ENCODE results near the gene CCL8.

Gene CCL8

GRCh38 chr17:34368196-34368945 lies 49.1 kb downstream of the CCL8 start:
- DNase-seq, result no peak

GRCh38 chr17:34368946-34369500 lies 49.8 kb downstream of the CCL8 start:
- no peak for DNase-seq

- no peak for DNase-seq
Measured at GRCh38 chr17:34369571-34369970, 50.3 kb downstream of the CCL8 start.

- no peak for DNase-seq
Measured at GRCh38 chr17:34370376-34370996, 51.3 kb downstream of the CCL8 start.

GRCh38 chr17:34370997-34371395 lies 51.8 kb downstream of the CCL8 start:
- DNase-seq, result no peak
